IPS-11a (cell line): Measurements from ENCODE around the gene TRAM2.

Experiments
- H3K4me3 ChIP-seq: one replicate; pipeline ENCODE4 v1.5.1; 2013; ENCODE audit warnings: low read depth, low read length, control low read depth

The TRAM2 gene

GRCh38 chr6:52548353-52548713, 28.5 kb downstream of the TRAM2 start:
- H3K4me3 ChIP-seq, result no peak overlapping the region

- no peak overlapping the region for H3K4me3 ChIP-seq
Observed at GRCh38 chr6:52547647-52548352, 29.1 kb downstream of the TRAM2 start.

- no peak overlapping the region for H3K4me3 ChIP-seq
Observed at GRCh38 chr6:52546678-52547077, 30.2 kb downstream of the TRAM2 start.

- no peak overlapping the region for H3K4me3 ChIP-seq
Observed at GRCh38 chr6:52546192-52546591, 30.7 kb downstream of the TRAM2 start.

GRCh38 chr6:52545406-52546119, 31.3 kb downstream of the TRAM2 start:
- H3K4me3 ChIP-seq, result no peak overlapping the region

- H3K4me3 ChIP-seq, result no peak overlapping the region
Observed at GRCh38 chr6:52544602-52545405, 32.1 kb downstream of the TRAM2 start.

- H3K4me3 ChIP-seq, result no peak overlapping the region
Observed at GRCh38 chr6:52543729-52544601, 32.9 kb downstream of the TRAM2 start.

- H3K4me3 ChIP-seq, result no peak overlapping the region
Observed at GRCh38 chr6:52543262-52543661, 33.6 kb downstream of the TRAM2 start.

GRCh38 chr6:52541135-52541534, 35.7 kb downstream of the TRAM2 start:
- no peak overlapping the region for H3K4me3 ChIP-seq

GRCh38 chr6:52540286-52540902, 36.5 kb downstream of the TRAM2 start:
- no peak overlapping the region for H3K4me3 ChIP-seq

GRCh38 chr6:52539607-52540006, 37.3 kb downstream of the TRAM2 start:
- H3K4me3 ChIP-seq, result no peak overlapping the region

- no peak overlapping the region for H3K4me3 ChIP-seq
Observed at GRCh38 chr6:52538901-52539354, 37.9 kb downstream of the TRAM2 start.

- no peak overlapping the region for H3K4me3 ChIP-seq
Observed at GRCh38 chr6:52538252-52538900, 38.5 kb downstream of the TRAM2 start.

- no peak overlapping the region for H3K4me3 ChIP-seq
Observed at GRCh38 chr6:52537001-52537753, 39.7 kb downstream of the TRAM2 start.

- H3K4me3 ChIP-seq, result no peak overlapping the region
Observed at GRCh38 chr6:52536424-52536916, 40.4 kb downstream of the TRAM2 start.

GRCh38 chr6:52535711-52536423, 41.0 kb downstream of the TRAM2 start:
- no peak overlapping the region for H3K4me3 ChIP-seq

- no peak overlapping the region for H3K4me3 ChIP-seq
Observed at GRCh38 chr6:52534966-52535390, 41.9 kb downstream of the TRAM2 start.

GRCh38 chr6:52534363-52534762, 42.5 kb downstream of the TRAM2 start:
- H3K4me3 ChIP-seq, result no peak overlapping the region
